Fibroblast of peridontal ligament (primary cell): ENCODE measurements around the gene WDR86.

Experiments
- DNase-seq: peaks from one replicate; pipeline ENCODE4 v3.0.0-alpha.2; 2010; ENCODE audit errors: extremely low read depth

WDR86 gene

GRCh38 chr7:151391358-151391730 is 18.5 kb downstream of the WDR86 start:
- DNase-seq: no peak

DNA sequence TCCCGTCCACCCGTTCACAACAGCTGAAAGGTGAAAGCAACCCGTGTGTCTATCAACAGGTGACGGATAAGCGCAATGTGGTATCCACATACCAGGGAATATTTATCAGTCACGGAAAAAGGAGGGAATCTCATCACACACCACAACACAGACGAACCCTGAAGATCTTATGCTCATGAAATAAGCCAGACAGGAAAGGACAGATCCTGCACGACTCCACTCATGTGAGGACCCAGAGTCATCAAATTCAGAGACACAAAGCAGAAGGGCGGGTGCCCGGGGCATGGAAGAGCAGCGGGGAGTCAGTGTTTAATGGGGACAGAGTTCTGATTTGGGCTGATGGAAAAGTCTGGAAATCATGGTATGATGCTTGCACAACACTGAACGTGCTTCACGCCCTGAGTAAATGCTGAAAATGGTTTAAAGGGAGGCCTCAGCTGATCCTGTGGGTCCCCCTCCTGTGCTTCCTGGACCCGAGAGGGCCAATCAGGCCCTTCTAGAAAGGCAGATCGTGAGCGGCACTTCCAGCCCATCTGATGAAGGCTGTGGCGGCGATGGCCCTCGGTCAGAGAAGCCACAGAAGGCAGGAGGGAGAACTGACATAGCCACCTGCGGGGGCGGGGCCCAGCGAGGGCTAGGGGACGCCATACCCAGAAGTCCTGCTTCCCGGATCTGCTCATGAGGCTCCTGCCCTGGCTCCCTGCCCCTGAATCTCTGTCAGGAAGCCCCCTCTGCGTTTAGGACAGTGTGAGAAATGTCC is 19.1 kb downstream of the WDR86 start:
- no peak for DNase-seq

GRCh38 chr7:151389768-151390597 is 19.9 kb downstream of the WDR86 start:
- no peak for DNase-seq

DNA sequence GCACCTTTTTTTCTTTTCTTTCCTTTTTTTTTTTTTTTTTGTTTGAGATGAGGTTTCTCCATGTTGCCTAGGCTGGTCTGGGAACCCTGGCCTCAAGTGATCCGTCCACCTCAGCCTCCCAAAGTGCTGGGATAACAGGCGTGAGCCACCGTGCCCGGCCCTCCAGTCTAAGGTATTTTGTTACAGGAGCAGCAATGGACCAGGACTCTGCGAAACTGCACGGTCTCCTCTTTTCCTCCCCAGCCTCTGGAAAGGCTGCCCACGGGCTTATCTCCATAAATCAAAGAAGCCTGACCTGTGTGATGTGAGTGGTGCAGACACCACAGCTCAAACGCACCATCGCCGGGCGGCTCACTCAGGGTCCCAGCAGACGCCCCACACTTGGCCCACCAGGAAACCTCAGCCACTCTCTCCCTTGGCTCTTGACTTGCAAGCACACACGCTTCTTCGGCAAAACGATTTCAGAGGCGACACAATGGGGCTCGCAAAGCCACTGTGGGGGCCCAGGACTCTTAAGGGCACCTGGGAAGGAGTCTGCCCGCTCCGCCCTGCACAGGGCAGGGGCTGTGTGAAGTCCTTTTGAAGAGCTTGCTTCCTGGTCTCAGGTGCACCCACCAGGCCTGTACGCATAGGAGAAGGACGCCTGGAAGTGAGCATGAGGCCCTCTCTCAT is 20.6 kb downstream of the WDR86 start:
- no peak for DNase-seq

GRCh38 chr7:151388430-151388829 is 21.4 kb downstream of the WDR86 start:
- DNase-seq: no peak

DNA sequence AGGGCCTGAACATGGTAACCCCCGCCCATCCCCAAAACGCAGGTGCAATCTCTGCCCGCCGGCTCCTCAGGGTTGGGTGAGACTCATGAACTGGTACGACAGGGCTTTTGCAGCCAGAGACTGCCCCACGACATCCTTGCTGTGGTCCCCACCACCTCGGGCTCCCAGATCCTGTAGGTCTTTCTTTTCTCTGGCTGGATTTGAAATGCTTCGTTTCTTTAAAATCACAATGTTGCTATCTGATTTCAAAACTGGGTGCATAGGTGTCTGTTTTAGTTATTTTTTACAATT is 21.9 kb downstream of the WDR86 start:
- no peak for DNase-seq

DNA sequence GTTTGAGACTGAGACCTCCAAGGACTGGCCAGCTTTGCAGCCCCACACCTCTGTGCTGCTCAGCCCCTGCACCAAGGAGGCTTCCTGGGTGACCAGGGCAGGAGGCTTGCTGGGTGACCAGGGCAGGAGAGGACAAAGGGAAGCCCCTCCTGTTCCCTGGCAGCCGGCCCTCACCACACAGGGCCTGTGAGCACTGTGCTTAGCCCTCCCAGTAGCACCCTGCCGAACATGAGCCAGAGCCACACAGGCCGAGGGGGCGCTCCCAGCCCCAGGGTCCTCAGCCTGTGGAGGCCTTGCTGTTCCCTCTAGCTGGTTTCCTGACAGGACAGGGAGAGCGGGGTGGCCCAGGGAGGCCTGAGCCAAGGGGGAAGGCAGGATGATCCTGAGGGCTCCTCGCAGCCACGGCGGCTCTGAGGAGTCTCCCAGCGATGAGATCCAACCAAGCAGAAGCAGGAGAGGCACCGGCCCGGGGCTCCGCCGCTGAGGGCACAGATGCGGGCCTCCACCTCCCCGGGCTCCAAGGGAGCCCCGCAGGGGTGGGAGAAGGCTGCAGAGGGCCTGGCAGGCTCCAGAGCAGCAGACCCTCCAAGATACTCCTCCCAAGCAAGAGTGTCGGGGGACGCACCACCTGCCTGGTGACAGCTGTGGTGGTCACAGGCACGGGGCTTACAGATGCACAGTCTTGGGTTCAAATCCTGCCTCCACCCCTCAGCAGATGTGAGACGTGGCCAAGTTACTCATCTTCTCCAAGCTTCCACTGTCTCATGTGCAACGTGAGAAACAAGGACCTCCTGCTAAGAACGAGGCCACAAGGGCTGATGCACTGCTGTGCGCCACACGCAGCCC is 22.5 kb downstream of the WDR86 start:
- no peak for DNase-seq

DNA sequence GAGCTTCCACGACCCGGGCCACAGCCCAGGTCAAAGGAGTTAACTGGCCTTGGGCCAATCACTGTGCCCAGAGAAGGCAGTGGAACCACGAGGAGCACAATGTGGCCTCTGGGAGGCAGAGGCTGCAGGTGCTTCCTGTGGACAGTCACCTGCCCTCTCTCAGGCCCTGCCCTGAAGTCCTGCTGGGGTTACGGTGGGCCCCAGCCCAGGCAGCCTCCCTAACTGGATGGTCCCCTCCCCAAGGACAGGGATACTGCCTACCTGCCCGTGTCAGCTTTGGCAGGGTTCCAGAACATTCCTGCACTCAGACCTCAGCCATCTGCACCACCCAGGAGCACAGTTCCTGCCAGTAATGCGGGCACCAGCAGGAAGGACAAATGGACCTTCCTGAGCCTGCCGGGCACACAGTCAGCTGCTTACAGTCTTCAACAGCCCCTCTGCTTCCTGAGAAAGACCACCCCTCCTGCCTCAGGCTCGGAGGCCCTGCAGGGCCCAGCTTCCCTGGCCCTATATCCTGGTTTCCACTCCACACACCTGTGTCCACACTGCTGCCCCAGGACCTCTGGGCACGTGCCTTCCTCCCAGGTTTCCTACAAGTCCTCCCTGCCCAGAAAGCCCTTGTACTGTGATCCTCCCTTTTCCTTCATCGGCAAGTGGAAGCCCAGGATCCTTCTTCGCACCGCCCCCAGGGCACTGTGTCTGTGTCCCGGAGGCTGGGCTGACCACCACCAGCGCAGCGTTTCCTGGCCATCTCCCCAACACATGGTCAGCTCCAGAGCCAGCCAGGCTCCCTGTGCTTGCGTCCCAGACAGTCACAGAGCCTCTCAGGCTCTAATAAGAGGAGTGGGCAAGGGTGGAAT is 23.3 kb downstream of the WDR86 start:
- DNase-seq: no peak

- no peak for DNase-seq
Measured at GRCh38 chr7:151385626-151386300, 24.1 kb downstream of the WDR86 start.

DNA sequence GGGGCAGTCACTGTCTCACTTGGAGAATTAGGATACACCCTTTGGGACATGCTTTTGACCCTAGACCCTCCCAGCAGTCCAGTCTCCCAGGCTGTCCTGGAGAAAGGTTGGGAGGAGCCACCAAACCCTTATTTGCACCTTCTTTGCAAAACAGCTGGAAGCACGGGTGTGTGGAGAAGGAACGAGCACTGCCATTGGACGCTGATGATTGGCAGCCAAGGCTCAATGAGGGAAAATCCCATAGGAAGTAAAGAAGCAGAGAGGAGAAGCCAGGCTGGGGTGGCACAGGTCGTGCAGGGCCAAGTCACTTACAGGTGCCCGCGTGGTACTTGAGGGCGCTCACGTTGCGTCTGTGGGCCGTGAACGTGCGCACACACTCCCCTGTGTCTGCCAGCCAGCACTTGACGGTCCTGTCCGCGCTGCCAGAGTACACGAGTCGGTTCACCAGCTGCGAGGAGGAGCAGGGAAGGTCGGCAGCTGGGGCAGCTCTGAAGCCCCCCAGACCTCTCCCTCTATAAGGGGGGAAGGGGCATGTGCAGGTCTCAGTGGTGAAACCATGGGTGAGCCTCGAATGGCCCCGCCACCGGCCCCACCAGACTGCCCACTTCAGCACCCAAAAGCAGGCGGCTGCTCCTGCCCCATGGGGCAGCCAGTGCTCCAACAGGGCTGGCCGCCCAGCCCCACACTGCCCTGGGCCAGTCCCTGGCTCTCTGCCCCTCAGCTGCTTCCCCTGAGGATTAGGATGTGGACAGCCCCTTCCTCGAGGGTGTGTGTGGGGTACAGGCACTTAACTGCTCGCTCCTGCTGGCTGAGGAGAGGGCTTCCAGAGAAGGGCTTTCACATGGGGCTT is 24.8 kb downstream of the WDR86 start:
- DNase-seq: no peak

DNA sequence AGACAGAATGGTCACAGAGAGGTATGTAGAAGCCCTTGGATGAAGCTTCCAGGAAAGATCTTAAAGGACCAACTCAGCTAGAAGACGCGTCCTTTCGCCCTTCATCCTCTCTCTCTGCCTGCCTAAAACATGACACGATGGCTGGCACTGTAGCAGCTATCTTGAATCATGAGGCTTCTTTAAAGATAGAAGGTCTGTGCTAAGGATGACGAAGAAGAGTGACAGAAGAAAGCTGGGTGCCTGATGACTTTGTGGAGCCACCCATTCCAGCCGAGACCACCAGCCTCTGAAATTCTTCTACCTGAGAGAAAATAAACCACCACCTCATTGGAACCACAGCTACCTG is 25.5 kb downstream of the WDR86 start:
- no peak for DNase-seq

GRCh38 chr7:151383638-151384351 is 26.0 kb downstream of the WDR86 start:
- no peak for DNase-seq

- DNase-seq: no peak
Measured at GRCh38 chr7:151382079-151382885, 27.6 kb downstream of the WDR86 start.

- no peak for DNase-seq
Measured at GRCh38 chr7:151381348-151382078, 28.3 kb downstream of the WDR86 start.

DNA sequence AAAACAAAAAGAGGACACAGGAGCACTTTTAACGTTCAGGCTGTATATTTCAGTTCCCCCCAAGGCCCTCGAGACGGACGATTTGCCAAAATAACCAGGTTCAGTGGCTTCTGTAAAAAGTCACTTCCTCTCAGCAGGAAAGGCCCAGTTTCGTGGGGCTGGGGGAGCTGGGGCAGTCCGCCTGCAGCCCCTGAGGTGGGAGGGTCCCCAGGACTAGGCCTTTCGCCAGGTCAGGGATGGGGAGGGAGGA is 28.8 kb downstream of the WDR86 start:
- DNase-seq: no peak

GRCh38 chr7:151380199-151381097 is 29.4 kb downstream of the WDR86 start:
- no peak for DNase-seq
